GM19193 (cell line): ENCODE results near the gene PGAM5.

Experiments used
- POLR2A ChIP-seq: IDR thresholded peaks from 4 replicates; pipeline ENCODE4 v1.6.1; 2011; ENCODE audit not compliant: insufficient read depth, insufficient read length; ENCODE audit errors: extremely low read depth

PGAM5 gene

GRCh38 chr12:132726386-132726785 lies 15.7 kb downstream of the PGAM5 start:
- TF ChIP-seq POLR2A: no peak

- no peak for TF ChIP-seq POLR2A
Observed at GRCh38 chr12:132727091-132727794, 16.6 kb downstream of the PGAM5 start.

GRCh38 chr12:132728502-132728901 lies 17.9 kb downstream of the PGAM5 start:
- TF ChIP-seq POLR2A: no peak

GRCh38 chr12:132729541-132730320 lies 19.1 kb downstream of the PGAM5 start:
- TF ChIP-seq POLR2A: peak; percentile 4

- no peak for TF ChIP-seq POLR2A
Observed at GRCh38 chr12:132730353-132730752, 19.7 kb downstream of the PGAM5 start.

GRCh38 chr12:132731574-132731973 lies 20.9 kb downstream of the PGAM5 start:
- TF ChIP-seq POLR2A: no peak

GRCh38 chr12:132734206-132734605 lies 23.6 kb downstream of the PGAM5 start:
- no peak for TF ChIP-seq POLR2A

GRCh38 chr12:132735496-132735895 lies 24.9 kb downstream of the PGAM5 start:
- no peak for TF ChIP-seq POLR2A

GRCh38 chr12:132736378-132736777 lies 25.7 kb downstream of the PGAM5 start:
- TF ChIP-seq POLR2A: no peak

- no peak for TF ChIP-seq POLR2A
Observed at GRCh38 chr12:132736913-132737312, 26.3 kb downstream of the PGAM5 start.

GRCh38 chr12:132739600-132740312 lies 29.1 kb downstream of the PGAM5 start:
- no peak for TF ChIP-seq POLR2A

- no peak for TF ChIP-seq POLR2A
Observed at GRCh38 chr12:132740313-132740646, 29.6 kb downstream of the PGAM5 start.

GRCh38 chr12:132740652-132741051 lies 30.0 kb downstream of the PGAM5 start:
- no peak for TF ChIP-seq POLR2A

GRCh38 chr12:132741620-132742019 lies 31.0 kb downstream of the PGAM5 start:
- no peak for TF ChIP-seq POLR2A

GRCh38 chr12:132743831-132744230 lies 33.2 kb downstream of the PGAM5 start:
- no peak for TF ChIP-seq POLR2A

GRCh38 chr12:132746613-132747012 lies 36.0 kb downstream of the PGAM5 start:
- no peak for TF ChIP-seq POLR2A
